Stimulated activated CD4-positive, alpha-beta T cell treated with anti-CD3 and anti-CD28 coated beads, Interleukin-12 subunit alpha, Interleukin-12 subunit beta, amount 100 ng/mL, for 48 hours (primary cell): ENCODE measurements around the gene LRRC4.

Experiments used
- DNase-seq, 3 donors: peaks; one replicate each; pipeline ENCODE4 v3.0.0-alpha.2; 2020; ENCODE audit warnings: low read depth in 2 of 3, low spot score in 1 of 3

The LRRC4 gene

GRCh38 chr7:128030654-128031611 is at the start of gene LRRC4:
Gene LRRC4 (minus strand): TSS chr7:128031437. CDS start chr7:128030640, 797 bp downstream.
- DNase-seq: peak in 1 of 3 donors; percentile 26

DNA sequence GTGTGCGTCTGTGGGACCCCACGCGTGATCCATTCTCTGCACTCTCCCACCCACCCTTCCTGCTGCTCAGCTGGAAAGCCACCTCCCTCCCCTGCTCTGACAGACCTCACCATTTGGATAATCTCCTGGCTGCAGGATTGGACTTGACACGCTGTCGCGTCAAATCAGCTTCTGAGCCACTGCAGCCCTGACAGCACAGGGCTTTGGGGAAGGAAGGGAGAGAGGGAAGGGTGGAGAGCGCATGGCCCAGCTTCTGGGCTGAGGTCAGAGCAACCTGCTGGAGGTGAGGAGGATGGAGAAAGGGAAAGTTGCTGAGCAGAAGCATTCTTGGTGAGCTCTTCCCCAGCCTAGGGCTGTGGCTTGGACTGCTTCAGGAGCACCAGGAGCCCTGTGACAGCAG is 48.9 kb upstream of the LRRC4 start:
- DNase-seq: no peak

DNA sequence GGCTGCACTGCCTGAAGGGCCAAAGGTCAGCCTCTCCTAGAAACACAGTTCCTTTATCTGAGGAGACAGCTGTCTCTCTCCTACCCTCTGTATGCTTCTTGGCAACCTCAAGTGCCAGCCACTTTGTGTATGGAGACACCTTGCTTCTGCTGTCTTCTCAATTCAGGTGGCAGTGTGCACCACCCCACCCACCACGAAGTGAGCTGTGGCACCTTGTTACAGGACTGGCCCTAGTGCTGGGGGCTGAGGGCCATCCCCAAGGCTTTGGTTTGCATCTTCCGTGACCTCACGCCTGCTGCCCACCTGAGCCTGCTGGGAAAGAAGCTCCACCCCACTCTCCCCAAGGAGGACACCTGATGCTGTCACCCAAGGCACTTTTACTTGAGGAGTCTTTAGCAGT is 47.1 kb upstream of the LRRC4 start:
- no peak for DNase-seq

- no peak for DNase-seq
These were observed 45.6 kb upstream of the LRRC4 start for GRCh38 chr7:128076796-128077271.

- DNase-seq: no peak
These were observed 45.1 kb upstream of the LRRC4 start for GRCh38 chr7:128076196-128076795.

DNA sequence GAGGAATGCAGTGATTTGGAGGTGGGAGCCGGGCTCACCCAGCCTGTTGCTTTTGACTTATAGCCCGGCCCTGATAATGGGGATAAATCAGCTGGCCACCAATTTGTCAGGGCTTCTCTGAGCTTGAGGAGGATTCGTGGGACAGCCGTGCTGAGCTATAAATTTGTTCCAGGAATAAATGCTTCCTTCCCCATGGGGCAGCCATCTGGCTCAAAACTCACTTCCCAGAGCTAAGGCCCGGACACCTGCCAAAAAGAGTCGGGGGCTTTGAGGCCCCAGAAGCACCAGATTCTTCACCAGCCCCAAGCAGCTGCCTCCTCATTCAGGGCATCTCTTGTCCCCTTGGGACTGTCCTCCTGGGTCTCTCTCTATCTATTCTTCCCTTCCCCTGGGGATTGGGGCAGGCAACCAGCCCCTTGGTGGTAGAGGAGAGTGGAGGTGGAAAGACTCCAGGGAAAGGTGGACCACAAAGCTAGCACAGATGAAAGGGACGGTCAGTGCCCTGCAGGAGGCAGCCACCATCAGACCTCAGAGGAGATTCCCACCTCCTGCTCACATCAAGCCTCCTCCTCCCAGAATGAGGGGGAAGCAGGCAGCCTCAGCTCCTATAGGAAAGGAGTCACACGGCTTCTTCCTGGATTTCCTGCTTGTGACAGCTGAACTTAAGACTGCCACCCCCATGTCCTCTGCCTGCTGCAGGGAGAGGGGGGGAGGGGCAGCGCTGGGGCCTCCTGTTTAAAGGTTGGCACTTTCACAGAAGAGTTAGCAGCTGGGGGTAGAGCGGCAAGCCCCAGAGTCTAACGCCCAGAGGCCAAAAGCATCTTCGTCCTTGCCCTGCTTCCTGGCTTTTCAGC is 44.2 kb upstream of the LRRC4 start:
- no peak for DNase-seq

DNA sequence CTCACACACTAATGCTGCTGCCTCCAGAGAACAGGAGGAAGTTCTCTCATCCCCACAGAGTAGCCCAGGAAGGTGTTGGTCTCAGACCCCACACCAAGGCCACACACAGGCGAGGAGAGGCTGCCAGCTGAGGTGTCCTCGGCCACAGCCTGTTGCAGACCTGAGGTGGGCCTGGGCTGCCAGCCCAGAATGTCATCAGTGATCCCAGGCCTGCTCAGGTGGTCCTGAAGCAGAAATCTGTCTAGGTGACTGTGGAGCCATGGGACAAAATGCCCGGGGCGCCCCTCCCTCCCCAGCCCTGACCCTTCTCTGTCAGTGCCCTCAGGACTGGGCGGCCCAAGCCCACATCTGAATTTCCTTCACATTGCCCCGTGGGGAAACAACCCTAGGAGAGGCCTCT is 43.5 kb upstream of the LRRC4 start:
- DNase-seq: no peak

GRCh38 chr7:128074336-128074735 is 43.1 kb upstream of the LRRC4 start:
- no peak for DNase-seq

- no peak for DNase-seq
These were observed 42.6 kb upstream of the LRRC4 start for GRCh38 chr7:128073671-128074310.

DNA sequence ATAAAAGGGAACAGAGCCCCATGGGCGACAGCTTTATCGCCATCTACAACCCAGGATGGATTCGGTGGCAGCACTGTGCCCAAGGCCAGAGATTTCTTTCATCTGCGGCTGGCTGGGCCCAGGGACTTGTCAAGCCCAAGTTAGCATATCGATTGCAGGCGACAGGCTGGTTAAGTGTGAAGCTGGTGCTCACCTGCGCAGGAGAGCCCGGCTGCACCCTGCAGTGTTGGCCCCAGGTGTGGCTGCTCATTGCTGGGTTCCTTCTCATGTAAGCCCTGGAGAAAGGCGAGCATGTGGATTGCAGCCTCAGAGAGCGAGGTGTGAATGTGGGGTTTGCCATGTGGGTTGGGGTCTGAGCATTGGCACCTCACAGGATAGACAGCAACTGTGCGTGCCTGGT is 40.6 kb upstream of the LRRC4 start:
- DNase-seq: no peak

GRCh38 chr7:128071376-128071775 is 40.1 kb upstream of the LRRC4 start:
- no peak for DNase-seq

DNA sequence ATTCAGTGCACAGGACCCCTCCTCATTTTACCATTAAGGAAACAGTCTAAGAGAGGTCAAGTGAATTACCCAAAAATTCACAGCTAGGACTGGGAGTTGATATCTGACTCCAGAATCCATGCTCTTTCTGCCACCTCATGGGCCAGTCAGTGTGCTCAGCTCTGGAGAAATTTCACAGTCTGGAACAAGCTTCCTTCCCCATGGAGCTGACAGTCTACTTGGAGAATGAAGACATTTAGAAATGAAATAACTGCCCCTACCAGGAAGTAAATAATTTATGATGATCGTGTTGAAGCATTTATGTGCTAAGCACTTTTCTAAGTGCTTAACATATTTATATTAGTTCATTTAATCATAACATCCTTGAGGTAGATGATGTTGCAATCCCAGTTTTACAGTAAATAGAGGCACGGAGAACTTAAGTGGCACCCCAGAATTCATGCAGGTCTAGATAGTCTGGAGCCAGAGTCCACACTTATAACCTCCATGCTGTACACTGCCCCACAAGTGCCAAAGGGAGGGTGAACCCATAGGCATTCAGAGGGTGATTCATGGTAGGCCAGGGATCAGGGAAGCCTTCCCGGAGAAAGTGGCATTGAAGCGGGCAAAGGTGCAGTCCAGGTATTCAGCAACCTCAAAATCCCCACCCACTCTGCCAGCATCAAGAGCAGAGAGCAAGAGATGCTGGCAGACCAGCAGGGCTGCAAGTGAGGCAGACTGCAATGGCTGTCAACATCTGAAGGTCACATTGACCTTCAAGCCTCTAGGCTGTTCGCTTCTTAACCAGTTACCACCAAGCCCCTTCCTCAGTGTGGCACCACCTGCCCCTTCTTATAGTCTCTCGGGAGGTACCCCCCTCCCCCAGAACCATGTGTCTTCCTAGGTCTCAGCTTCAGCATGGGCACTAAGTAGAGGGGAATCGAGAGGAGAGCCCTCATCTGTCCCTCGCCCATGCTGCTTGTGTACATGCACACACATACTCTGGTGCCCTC is 38.4 kb upstream of the LRRC4 start:
- no peak for DNase-seq

GRCh38 chr7:128068785-128069184 is 37.5 kb upstream of the LRRC4 start:
- no peak for DNase-seq

DNA sequence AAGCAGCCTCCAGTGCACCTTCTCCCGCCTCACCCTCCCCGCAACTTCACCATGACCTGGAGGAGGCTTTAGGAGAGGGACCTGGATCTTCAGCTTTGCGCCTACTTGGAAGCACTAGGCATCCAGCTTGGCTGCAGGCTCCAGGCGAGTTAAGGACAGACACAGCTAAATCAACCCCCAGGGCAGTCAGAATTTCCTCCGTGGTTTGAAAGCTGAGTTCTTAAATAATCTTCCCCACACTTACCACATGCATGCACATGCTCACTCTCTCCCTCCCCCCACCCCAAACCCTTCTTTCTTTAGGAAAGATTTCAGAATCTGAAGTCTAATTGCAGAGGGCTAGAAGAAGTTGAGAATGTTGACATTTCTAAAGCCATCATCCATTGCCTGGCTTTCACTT is 36.7 kb upstream of the LRRC4 start:
- DNase-seq: no peak

DNA sequence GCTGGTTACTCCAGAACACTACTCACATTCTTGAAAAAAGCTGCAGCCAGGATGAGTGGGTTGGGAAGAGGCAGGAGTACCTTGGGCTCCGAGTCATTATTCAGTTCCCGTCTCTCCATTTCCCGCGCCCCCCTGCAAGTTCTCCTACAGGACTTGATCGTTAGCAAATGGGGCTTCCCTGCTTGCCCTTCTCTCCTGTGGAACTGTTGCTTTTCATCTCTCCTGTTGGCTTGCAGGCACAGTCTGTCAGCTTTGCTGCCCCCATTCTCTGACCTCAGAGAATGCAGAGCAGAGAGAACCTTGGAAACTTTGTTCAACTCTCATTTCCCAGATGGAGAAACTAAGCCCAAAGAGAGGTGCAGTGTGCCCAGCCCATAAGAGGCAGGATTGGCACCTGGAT is 35.6 kb upstream of the LRRC4 start:
- no peak for DNase-seq

GRCh38 chr7:128066395-128066794 is 35.2 kb upstream of the LRRC4 start:
- no peak for DNase-seq

DNA sequence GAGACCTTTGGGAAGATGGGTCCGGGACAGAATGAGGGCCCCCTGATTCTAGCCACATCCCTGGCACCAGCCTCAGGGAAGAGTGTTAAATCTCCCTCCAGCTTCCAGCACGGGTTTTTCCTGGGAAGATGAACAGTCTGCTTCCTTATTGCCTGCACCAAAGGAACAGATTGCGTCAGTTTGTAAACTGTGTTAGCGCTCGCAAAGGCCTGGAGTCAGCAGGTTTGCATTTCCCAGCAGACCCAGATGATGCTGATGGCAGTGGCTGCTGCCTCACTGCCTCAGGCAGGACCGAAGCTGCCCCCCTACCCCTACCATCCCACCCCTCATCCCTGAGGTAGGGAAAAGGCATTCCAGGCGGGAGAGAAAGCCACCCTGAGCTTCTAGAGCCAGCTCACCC is 34.6 kb upstream of the LRRC4 start:
- DNase-seq: no peak

DNA sequence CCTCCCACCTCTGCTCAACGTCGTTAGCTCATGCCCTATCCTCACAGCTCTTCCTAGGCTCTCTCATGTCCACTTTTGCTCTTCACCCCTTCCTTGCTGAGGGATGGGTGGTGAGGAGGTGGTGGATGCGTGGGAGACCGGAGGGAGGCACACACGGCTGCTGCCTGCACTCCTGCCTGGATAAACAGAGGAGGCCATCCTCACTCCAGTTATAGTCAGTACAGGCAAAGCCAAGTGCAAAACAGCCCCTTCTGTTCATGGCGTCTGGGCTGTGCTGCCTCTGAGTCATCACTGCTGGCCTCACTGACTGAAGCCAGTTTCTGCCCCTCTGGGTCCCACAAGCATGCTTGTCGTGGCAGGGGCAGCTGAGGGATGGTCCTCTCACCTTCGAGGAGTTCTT is 31.9 kb upstream of the LRRC4 start:
- no peak for DNase-seq

DNA sequence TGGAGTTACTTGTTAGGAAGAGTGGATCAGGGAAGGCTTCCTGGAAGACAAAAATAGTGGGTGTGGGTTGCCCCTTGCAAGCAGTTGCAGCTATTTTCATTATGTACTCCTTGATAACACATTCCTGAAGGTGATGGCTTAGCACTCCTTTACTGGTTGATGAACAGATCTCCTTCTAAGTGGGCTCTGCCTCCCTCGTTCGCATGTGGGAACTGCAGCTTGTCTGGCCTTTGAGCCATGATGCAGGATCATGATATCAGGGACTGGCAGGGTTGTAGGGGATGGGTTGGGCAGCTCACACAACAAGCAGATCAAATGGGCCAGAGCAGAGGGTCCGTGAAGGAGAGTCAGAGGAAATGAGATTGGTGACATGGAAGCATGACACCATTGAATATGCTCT is 28.8 kb upstream of the LRRC4 start:
- no peak for DNase-seq
